Gastrocnemius medialis (tissue), 4 donors: ENCODE measurements around the gene TNS3. TPM values are rescaled to one million over a fixed set of nuclear protein-coding genes. Genes with fewer than 3 reads are reported as not detected.
A peak's percentile ranks its signal among the peaks of the same experiment; 100 is the strongest.

ENCODE experiments used
- ATAC-seq, 2 donors: fragments of 150-250 bp; one replicate each; pipeline ENCODE4 v1.9.1; 2016
- DNase-seq, 2 donors: peaks; one replicate each; pipeline ENCODE4 v3.0.0-alpha.2; 2019
- H3K27ac ChIP-seq, 4 donors: fragments of 200-600 bp; sonication (generic); 1 replicate in 1 of 4; 2 replicates in 3 of 4; pipeline ENCODE4 v1.5.1; 2016 to 2018; ENCODE audit warnings: mild to moderate bottlenecking in 2 of 4, moderate library complexity in 1 of 4
- H3K27me3 ChIP-seq, 3 donors: fragments of 200-600 bp; sonication (generic) in 2 of 3; 1 replicate in 1 of 3; 2 replicates in 2 of 3; pipeline versions ENCODE4 v1.5.1 to v1.6.0; 2016 to 2019; ENCODE audit warnings: mild to moderate bottlenecking in 1 of 3, moderate library complexity in 1 of 3
- H3K36me3 ChIP-seq, 2 donors: fragments of 200-600 bp; sonication (generic) in 1 of 2; one replicate each; pipeline ENCODE4 v1.5.1; 2017 to 2018
- H3K4me1 ChIP-seq, 2 donors: fragments of 200-600 bp; sonication (generic) in 1 of 2; one replicate each; pipeline ENCODE4 v1.5.1; 2016 to 2017; ENCODE audit warnings: mild to moderate bottlenecking in 2 of 2
- H3K4me3 ChIP-seq, 4 donors: fragments of 200-600 bp; sonication (generic) in 3 of 4; 1 replicate in 1 of 4; 2 replicates in 3 of 4; pipeline ENCODE4 v1.5.1; 2016 to 2019; ENCODE audit warnings: mild to moderate bottlenecking in 2 of 4
- H3K9me3 ChIP-seq, 3 donors: fragments of 200-600 bp; sonication (generic) in 2 of 3; 1 replicate in 1 of 3; 2 replicates in 2 of 3; pipeline ENCODE4 v1.5.1; 2016 to 2019
- CTCF ChIP-seq, 5 experiments: fragments of 450-650 bp in 3 of 5; fragments of 200-600 bp in 2 of 5; sonication (generic) in 2 of 5; IDR thresholded peaks in 4 of 5; conservative IDR thresholded peaks in 1 of 5; 1 replicate in 4 of 5; 2 replicates in 1 of 5; pipeline ENCODE4 v1.5.1; 2016 to 2019; ENCODE audit warnings: antibody characterized with exemption in 5 of 5, mild to moderate bottlenecking in 3 of 5, moderate library complexity in 3 of 5
- POLR2A ChIP-seq, 2 donors: fragments of 450-650 bp; IDR thresholded peaks; one replicate each; pipeline ENCODE4 v1.6.1; 2017; ENCODE audit warnings: antibody characterized with exemption in 2 of 2, mild to moderate bottlenecking in 2 of 2, moderate library complexity in 2 of 2
- in situ Hi-C, 4 donors: fragments of 200-750 bp; cut with MboI; loops; one replicate each; pipeline versions ENCODE4 v1.15.0 to v1.8.0; 2017; ENCODE audit warnings: low sequenced_read_pairs in 4 of 4
- intact Hi-C: fragments of 100-400 bp; cut with DNase I; formaldehyde crosslinking; loops from one replicate; pipeline ENCODE4 v1.15.1; 2023; ENCODE audit warnings: low total_unique reads
- total RNA-seq, 4 donors: library from RNA; depleted of rRNA; stranded (reverse); fragments of >200 nt; gene quantifications; one replicate each; pipeline versions ENCODE4 v1.1.0 to v1.2.3, GENCODE V29; 2016

Gene TNS3
- total RNA-seq, 4 donors from 2014 or later = 39.4 to 64.3 (median 50.5) TPM

- H3K36me3 ChIP-seq = peaks cover 0 to 55% of the 10 kb centered on the region in 2 donors
- H3K4me3 ChIP-seq = no peak overlapping the region
- peak overlapping the region; percentile 8 to 39 (median 34) for H3K27ac ChIP-seq
- TF ChIP-seq CTCF (IDR thresholded peaks at IDR 0.05 in 4 of 5, conservative IDR thresholded peaks at IDR 0.05 in 1 of 5) (no peak), POLR2A (IDR thresholded peaks at IDR 0.05) (no peak)
- ATAC-seq (peak; percentile 26 to 48), DNase-seq (no peak)
- no peaks in the 10 kb centered on the region for H3K27me3 ChIP-seq
- H3K9me3 ChIP-seq = no peaks in the 10 kb centered on the region
- intact Hi-C loops (no loop called here), in situ Hi-C loops (no loop called here)
- H3K4me1 ChIP-seq = peaks cover under 1 to 8% of the 10 kb centered on the region in 2 donors
Measured at GRCh38 chr7:47285860-47286491, 295.9 kb downstream of the TNS3 start.

GRCh38 chr7:47284691-47285635, 296.9 kb downstream of the TNS3 start:
- no peaks in the 10 kb centered on the region for H3K27me3 ChIP-seq

GRCh38 chr7:47283497-47284131, 298.3 kb downstream of the TNS3 start:
- Histone ChIP-seq H3K27ac (no peak overlapping the region), H3K36me3 (peaks cover 0 to 62% of the 10 kb centered on the region in 2 donors), H3K9me3 (no peaks in the 10 kb centered on the region), H3K27me3 (no peaks in the 10 kb centered on the region), H3K4me3 (no peak overlapping the region), H3K4me1 (peaks cover 0 to 3% of the 10 kb centered on the region in 2 donors)
- intact Hi-C loops = loop anchor here (5.0 kb wide), 1 partner anchor 94 kb away; no protein-coding TSS in a partner anchor
- in situ Hi-C loops = no loop called here
- TF ChIP-seq CTCF (IDR thresholded peaks at IDR 0.05 in 4 of 5, conservative IDR thresholded peaks at IDR 0.05 in 1 of 5) (no peak), POLR2A (IDR thresholded peaks at IDR 0.05) (no peak)
- ATAC-seq (no peak), DNase-seq (no peak)

More at GRCh38 chr7:47284691-47285635, 296.9 kb downstream of the TNS3 start:
- in situ Hi-C loops (no loop called here), intact Hi-C loops (loop anchor here (5.0 kb wide), 1 partner anchor 92 kb away; no protein-coding TSS in a partner anchor)
- no peak for TF ChIP-seq CTCF (IDR thresholded peaks at IDR 0.05 in 4 of 5, conservative IDR thresholded peaks at IDR 0.05 in 1 of 5)
- no peak for TF ChIP-seq POLR2A (IDR thresholded peaks at IDR 0.05)
- no peak for DNase-seq
- no peak for ATAC-seq
- Histone ChIP-seq H3K9me3 (no peaks in the 10 kb centered on the region), H3K4me3 (no peak overlapping the region), H3K27ac (peak overlapping the region; percentile 8 to 39 (median 23)), H3K4me1 (peaks cover 0 to 3% of the 10 kb centered on the region in 2 donors), H3K36me3 (peaks cover 0 to 51% of the 10 kb centered on the region in 2 donors)

- TF ChIP-seq CTCF (IDR thresholded peaks at IDR 0.05 in 4 of 5, conservative IDR thresholded peaks at IDR 0.05 in 1 of 5) (no peak), POLR2A (IDR thresholded peaks at IDR 0.05) (no peak)
- H3K4me3 ChIP-seq = no peak overlapping the region
- ATAC-seq (no peak), DNase-seq (no peak)
- H3K27ac ChIP-seq = no peak overlapping the region
- peaks cover 0 to 61% of the 10 kb centered on the region in 2 donors for H3K36me3 ChIP-seq
- in situ Hi-C loops (no loop called here), intact Hi-C loops (loop anchor here (5.0 kb wide), 1 partner anchor 94 kb away; no protein-coding TSS in a partner anchor)
- no peaks in the 10 kb centered on the region for H3K9me3 ChIP-seq
- peaks cover 0 to 3% of the 10 kb centered on the region in 2 donors for H3K4me1 ChIP-seq
- no peaks in the 10 kb centered on the region for H3K27me3 ChIP-seq
Measured at GRCh38 chr7:47282790-47283496, 299.0 kb downstream of the TNS3 start.
